PC-3 (cell line): ENCODE results near the gene ASPN. TPM values are rescaled to one million over a fixed set of nuclear protein-coding genes. Genes with fewer than 3 reads are reported as not detected.

ENCODE experiments used
- ATAC-seq: fragments of 200-7000 bp; cut with Tn5 transposase; 2 replicates; pipeline ENCODE4 v1.9.1; 2020; ENCODE audit warnings: mild to moderate bottlenecking, moderate library complexity
- BruUV-seq: library from RNA; stranded (reverse); fragments of 400-500 nt; replicated peaks from 2 replicates; lab custom pipeline; 2021; lab: Mats Ljungman, UMichigan
- CTCF ChIA-PET: fragments of 300-600 bp; sonication (Branson Sonifier 250); formaldehyde crosslinking; loops from one replicate; lab custom pipeline; 2022; ENCODE audit warnings: antibody characterized with exemption; lab: Charles Lee
- POLR2A ChIA-PET: fragments of 300-600 bp; sonication (Branson Sonifier 250); formaldehyde crosslinking; loops from one replicate; lab custom pipeline; 2022; ENCODE audit warnings: antibody characterized with exemption; ENCODE audit not compliant: unreplicated experiment; lab: Charles Lee
- DNase-seq: peaks from one replicate; pipeline ENCODE4 v3.0.0-alpha.2; 2015
- H2AFZ ChIP-seq: fragments of 300-600 bp; sonication (generic); 2 replicates; pipeline ENCODE4 v1.6.0; 2016; ENCODE audit warnings: antibody characterized with exemption, low read length
- H3F3A ChIP-seq: fragments of 300-600 bp; sonication (generic); one replicate; pipeline ENCODE4 v1.6.0; 2017; ENCODE audit warnings: antibody characterized with exemption, low read length, control low read depth, mild to moderate bottlenecking; ENCODE audit not compliant: unreplicated experiment
- H3K27ac ChIP-seq: fragments of 300-600 bp; sonication (generic); 2 replicates; pipeline ENCODE4 v1.5.1; 2016; ENCODE audit warnings: mild to moderate bottlenecking, low read length
- H3K27me3 ChIP-seq: fragments of 300-600 bp; sonication (generic); 2 replicates; pipeline ENCODE4 v1.6.1; 2016; ENCODE audit warnings: low read length, mixed read lengths
- H3K36me3 ChIP-seq: fragments of 300-600 bp; sonication (generic); 2 replicates; pipeline ENCODE4 v1.6.1; 2016; ENCODE audit warnings: low read depth, mixed run types, low read length, mixed read lengths
- H3K4me1 ChIP-seq: fragments of 300-600 bp; sonication (generic); 2 replicates; pipeline ENCODE4 v1.5.1; 2016; ENCODE audit warnings: low read length; ENCODE audit not compliant: insufficient read depth
- H3K4me2 ChIP-seq: fragments of 300-600 bp; sonication (generic); 2 replicates; pipeline ENCODE4 v1.6.0; 2016; ENCODE audit warnings: low read length
- H3K4me3 ChIP-seq: fragments of 300-600 bp; sonication (generic); 2 replicates; pipeline ENCODE4 v1.5.1; 2016; ENCODE audit warnings: mild to moderate bottlenecking, low read length, mixed read lengths
- H3K79me2 ChIP-seq: fragments of 300-600 bp; sonication (generic); 2 replicates; pipeline ENCODE4 v1.6.1; 2017; ENCODE audit warnings: low read length, mixed read lengths
- H3K9ac ChIP-seq: fragments of 300-600 bp; sonication (generic); 2 replicates; pipeline ENCODE4 v1.6.0; 2016; ENCODE audit warnings: mild to moderate bottlenecking, low read length
- H3K9me2 ChIP-seq: fragments of 300-600 bp; sonication (generic); replicated peaks from 2 replicates; pipeline ENCODE4 v1.6.1; 2016; ENCODE audit warnings: mixed run types, low read length, mixed read lengths
- H3K9me3 ChIP-seq: fragments of 300-600 bp; sonication (generic); 2 replicates; pipeline ENCODE4 v1.6.1; 2016; ENCODE audit warnings: low read length, mixed read lengths
- H4K20me1 ChIP-seq: fragments of 300-600 bp; sonication (generic); 2 replicates; pipeline ENCODE4 v1.6.1; 2016; ENCODE audit warnings: low read length, mixed read lengths
- EZH2 ChIP-seq: fragments of 300-600 bp; sonication (generic); IDR thresholded peaks from one replicate; pipeline ENCODE4 v1.6.1; 2017; ENCODE audit warnings: antibody characterized with exemption, mild to moderate bottlenecking, low read length; ENCODE audit not compliant: unreplicated experiment
- EZH2phosphoT487 ChIP-seq: fragments of 300-600 bp; sonication (generic); IDR thresholded peaks from 2 replicates; pipeline ENCODE4 v1.6.1; 2018; ENCODE audit warnings: mild to moderate bottlenecking, antibody characterized with exemption, low read length, borderline replicate concordance
- intact Hi-C: fragments of 100-400 bp; cut with micrococcal nuclease; formaldehyde crosslinking; loops from 2 replicates; pipeline ENCODE4 v1.9.0; 2023
- total RNA-seq: library from RNA; depleted of rRNA; stranded (reverse); fragments of >200 nt; gene quantifications from 2 replicates; pipeline ENCODE4 v1.2.3, GENCODE V29; 2014
- TF ChIP-seq, protein P1 (sequence below): fragments of 300-600 bp; sonication (generic); conservative IDR thresholded peaks from 2 replicates; pipeline ENCODE4 v1.5.1; 2017; ENCODE audit warnings: antibody characterized with exemption, low read depth, mild to moderate bottlenecking, low read length

ASPN gene
- total RNA-seq, 1 experiment from 2014 or later: not detected

DNA sequence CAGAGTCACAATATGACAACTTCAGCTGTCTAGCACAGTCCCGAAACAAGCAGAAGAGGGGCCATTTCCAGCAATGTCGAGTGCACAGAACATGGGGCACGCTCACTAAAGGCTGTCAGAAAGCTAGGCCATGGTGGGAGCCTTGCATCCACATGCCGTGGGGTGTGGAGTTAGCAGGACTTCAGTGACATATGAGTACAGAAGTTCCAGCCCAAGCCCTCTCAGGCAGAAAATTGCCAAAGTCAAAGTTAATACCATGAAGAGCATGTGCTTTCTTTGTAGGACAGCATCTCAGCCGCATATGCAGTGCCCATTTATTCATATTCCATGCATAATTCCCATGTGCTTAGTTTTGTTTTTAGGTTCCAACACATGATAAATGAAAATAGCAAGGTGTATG is 26.7 kb upstream of the ASPN start:
- intact Hi-C loops: loop anchor here (10.0 kb wide), 1 partner anchor 116 kb away; no protein-coding TSS in a partner anchor
- no TSS peak for BruUV-seq

DNA sequence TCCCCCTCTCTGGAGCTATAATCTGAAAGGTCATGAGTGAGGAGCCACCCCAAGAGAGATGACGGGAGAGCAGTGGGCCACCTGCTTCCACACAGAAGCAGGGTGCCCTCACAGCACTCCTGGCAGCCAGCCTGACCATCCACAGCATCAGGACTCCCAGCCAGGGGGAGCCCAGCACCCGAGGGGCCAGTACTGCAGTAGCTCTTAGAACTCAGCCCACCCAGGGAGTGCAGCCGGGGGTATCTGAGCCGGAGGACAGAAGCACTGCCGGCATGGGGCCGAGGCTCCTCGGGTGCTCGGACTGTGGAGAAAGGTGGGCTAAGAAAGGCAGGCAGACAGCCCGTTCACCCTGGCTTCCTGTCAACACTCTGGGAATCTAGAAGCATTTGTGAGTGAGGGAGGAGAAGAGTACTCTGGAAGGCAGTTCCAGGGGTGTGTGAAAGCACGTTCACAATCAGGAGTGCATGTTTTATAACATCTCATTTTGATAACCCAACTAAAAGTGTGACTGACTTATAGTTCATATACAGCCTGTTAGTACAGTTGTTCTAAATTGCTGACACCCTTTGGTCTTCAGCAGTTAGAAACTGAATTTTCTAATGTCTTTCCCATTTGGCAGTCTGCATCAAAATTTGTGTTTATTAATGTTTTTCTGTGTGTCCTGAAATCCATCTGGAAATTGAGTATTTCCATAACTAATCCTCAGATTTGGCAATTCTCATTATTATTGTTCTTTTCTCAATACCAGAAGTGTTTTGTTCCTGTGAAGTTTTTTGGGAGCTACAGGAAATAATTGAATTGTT is 25.9 kb upstream of the ASPN start:
- BruUV-seq: no TSS peak
- H3K4me2 ChIP-seq: no peak overlapping the region
- no peaks in the 10 kb centered on the region for H4K20me1 ChIP-seq
- H3K9ac ChIP-seq: no peak overlapping the region
- H3K4me1 ChIP-seq: peaks cover 31% of the 10 kb centered on the region
- H3K4me3 ChIP-seq: no peak overlapping the region
- no peak for ATAC-seq
- ChIA-PET POLR2A (no interaction called here), CTCF (no interaction called here)
- intact Hi-C loops: loop anchor here (10.0 kb wide), 1 partner anchor 117 kb away; no protein-coding TSS in a partner anchor
- H3F3A ChIP-seq: no peaks in the 10 kb centered on the region
- no peak overlapping the region for H2AFZ ChIP-seq
- no peaks in the 10 kb centered on the region for H3K27me3 ChIP-seq
- no peak for DNase-seq
- no peaks in the 10 kb centered on the region for H3K9me3 ChIP-seq
- H3K79me2 ChIP-seq: no peaks in the 10 kb centered on the region
- H3K27ac ChIP-seq: no peak overlapping the region
- TF ChIP-seq, protein P1, sequence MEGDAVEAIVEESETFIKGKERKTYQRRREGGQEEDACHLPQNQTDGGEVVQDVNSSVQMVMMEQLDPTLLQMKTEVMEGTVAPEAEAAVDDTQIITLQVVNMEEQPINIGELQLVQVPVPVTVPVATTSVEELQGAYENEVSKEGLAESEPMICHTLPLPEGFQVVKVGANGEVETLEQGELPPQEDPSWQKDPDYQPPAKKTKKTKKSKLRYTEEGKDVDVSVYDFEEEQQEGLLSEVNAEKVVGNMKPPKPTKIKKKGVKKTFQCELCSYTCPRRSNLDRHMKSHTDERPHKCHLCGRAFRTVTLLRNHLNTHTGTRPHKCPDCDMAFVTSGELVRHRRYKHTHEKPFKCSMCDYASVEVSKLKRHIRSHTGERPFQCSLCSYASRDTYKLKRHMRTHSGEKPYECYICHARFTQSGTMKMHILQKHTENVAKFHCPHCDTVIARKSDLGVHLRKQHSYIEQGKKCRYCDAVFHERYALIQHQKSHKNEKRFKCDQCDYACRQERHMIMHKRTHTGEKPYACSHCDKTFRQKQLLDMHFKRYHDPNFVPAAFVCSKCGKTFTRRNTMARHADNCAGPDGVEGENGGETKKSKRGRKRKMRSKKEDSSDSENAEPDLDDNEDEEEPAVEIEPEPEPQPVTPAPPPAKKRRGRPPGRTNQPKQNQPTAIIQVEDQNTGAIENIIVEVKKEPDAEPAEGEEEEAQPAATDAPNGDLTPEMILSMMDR: no peak
- TF ChIP-seq EZH2 (no peak), EZH2phosphoT487 (no peak)
- H3K36me3 ChIP-seq: no peaks in the 10 kb centered on the region
- no peaks in the 10 kb centered on the region for H3K9me2 ChIP-seq

More for the DNA sequence above, 26.7 kb upstream of the ASPN start:
- H3K9me2 ChIP-seq: no peaks in the 10 kb centered on the region
- H3K4me3 ChIP-seq: no peak overlapping the region
- POLR2A ChIA-PET: no interaction called here
- H3K4me1 ChIP-seq: peaks cover 31% of the 10 kb centered on the region
- no peak overlapping the region for H3K9ac ChIP-seq
- no peaks in the 10 kb centered on the region for H3K27me3 ChIP-seq
- TF ChIP-seq, protein P1: no peak
- TF ChIP-seq EZH2 (no peak), EZH2phosphoT487 (no peak)
- H3K27ac ChIP-seq: no peak overlapping the region
- H3F3A ChIP-seq: no peaks in the 10 kb centered on the region
- H3K9me3 ChIP-seq: no peaks in the 10 kb centered on the region
- H2AFZ ChIP-seq: no peak overlapping the region
- H3K36me3 ChIP-seq: no peaks in the 10 kb centered on the region
- DNase-seq: no peak
- CTCF ChIA-PET: no interaction called here
- no peak overlapping the region for H3K4me2 ChIP-seq
- ATAC-seq: no peak
- no peaks in the 10 kb centered on the region for H3K79me2 ChIP-seq
- no peaks in the 10 kb centered on the region for H4K20me1 ChIP-seq

DNA sequence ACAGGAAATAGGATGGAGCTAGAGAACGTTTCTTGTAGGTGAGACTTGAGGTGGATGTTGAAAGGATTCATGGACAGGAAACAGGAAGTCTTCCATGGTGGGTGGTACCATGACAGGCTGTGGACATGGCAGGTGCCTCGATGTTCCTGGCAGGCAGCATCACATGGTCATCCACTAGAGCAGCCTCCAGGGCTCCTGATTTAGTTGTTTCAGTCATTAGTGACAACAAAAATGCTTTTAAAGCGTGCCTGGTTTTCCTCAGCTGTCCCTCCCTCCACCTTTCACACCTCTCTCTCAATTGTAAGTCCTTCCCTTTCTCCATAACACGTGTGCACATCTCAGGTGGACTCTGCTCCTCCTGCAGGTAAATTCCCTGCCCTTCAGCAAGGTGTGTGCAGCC is 25.2 kb upstream of the ASPN start:
- Histone ChIP-seq H3K4me1 (peaks cover 31% of the 10 kb centered on the region), H3K36me3 (no peaks in the 10 kb centered on the region), H4K20me1 (no peaks in the 10 kb centered on the region), H2AFZ (no peak overlapping the region), H3K79me2 (no peaks in the 10 kb centered on the region), H3K9me2 (no peaks in the 10 kb centered on the region), H3K27ac (peak overlapping the region; percentile 90), H3K4me2 (no peak overlapping the region), H3K4me3 (no peak overlapping the region), H3K9ac (no peak overlapping the region; the same call in 1 of the 2 replicates), H3F3A (no peaks in the 10 kb centered on the region), H3K9me3 (no peaks in the 10 kb centered on the region), H3K27me3 (no peaks in the 10 kb centered on the region)
- intact Hi-C loops: loop anchor here (10.0 kb wide), 1 partner anchor 117 kb away; no protein-coding TSS in a partner anchor
- TF ChIP-seq EZH2phosphoT487 (no peak), EZH2 (no peak)
- TF ChIP-seq, protein P1: no peak
- CTCF ChIA-PET: no interaction called here
- DNase-seq (no peak), ATAC-seq (no peak)
- POLR2A ChIA-PET: no interaction called here
- no TSS peak for BruUV-seq
